HepG2 (cell line): Measurements from ENCODE around the gene ULBP2. TPM values are rescaled to one million over a fixed set of nuclear protein-coding genes. Genes with fewer than 3 reads are reported as not detected.

Experiments used
- ATAC-seq: fragments of 200-7000 bp; cut with Tn5 transposase; 3 replicates; pipeline ENCODE4 v1.9.1; 2020; ENCODE audit warnings: mild to moderate bottlenecking, moderate library complexity
- BruUV-seq: library from RNA; stranded (reverse); fragments of 400-500 nt; replicated peaks from 2 replicates; lab custom pipeline; 2021; lab: Mats Ljungman, UMichigan
- CTCF ChIA-PET: fragments of 300-600 bp; formaldehyde crosslinking; extraction: SDS; loops from one replicate; lab custom pipeline; 2021; ENCODE audit warnings: low total read pairs, inconsistent platforms, low intra/inter-chr PET ratio; lab: Yijun Ruan, JAX
- POLR2A ChIA-PET: fragments of 350-600 bp; sonication (Branson Sonifier 250); formaldehyde crosslinking; loops from one replicate; lab custom pipeline; 2020; ENCODE audit warnings: antibody characterized with exemption, inconsistent platforms; lab: Yijun Ruan, JAX
- DNase-seq: peaks from one replicate; pipeline ENCODE4 v3.0.0-alpha.2; 2015; ENCODE audit warnings: low spot score
- FAIRE-seq: peaks from 3 replicates; lab custom pipeline; 2011; peaks lifted over from hg19 to GRCh38; lab: Jason Lieb, UNC
- H2AFZ ChIP-seq: one replicate; pipeline ENCODE4 v1.6.1; 2011; ENCODE audit warnings: low read length, inconsistent platforms
- H3K27ac ChIP-seq: fragments of 300-600 bp; 3 replicates; pipeline ENCODE4 v1.8.0; 2011; ENCODE audit warnings: mixed run types, mild to moderate bottlenecking, mixed read lengths, low read length, inconsistent platforms; ENCODE audit not compliant: insufficient read depth; ENCODE audit errors: extremely low read length
- H3K27me3 ChIP-seq, 2 experiments: fragments of 200-600 bp in 1 of 2; 2 replicates in 1 of 2; 3 replicates in 1 of 2; pipeline versions ENCODE4 v1.6.0 to v1.8.0; 2011; ENCODE audit warnings: low read length in 2 of 2, mild to moderate bottlenecking in 2 of 2, moderate library complexity in 2 of 2, inconsistent platforms in 1 of 2; ENCODE audit not compliant: insufficient read depth in 2 of 2, control insufficient read depth in 1 of 2
- H3K36me3 ChIP-seq, 2 experiments: fragments of 200-600 bp in 1 of 2; replicated peaks in 1 of 2; 2 replicates in 1 of 2; 3 replicates in 1 of 2; pipeline versions ENCODE4 v1.5.1 to v1.8.0; 2011; ENCODE audit warnings: low read length in 2 of 2, inconsistent platforms in 1 of 2; ENCODE audit not compliant: insufficient read depth in 2 of 2, control insufficient read depth in 1 of 2
- H3K4me1 ChIP-seq: 2 replicates; pipeline ENCODE4 v1.5.1; 2012; ENCODE audit warnings: low read length, inconsistent platforms; ENCODE audit not compliant: insufficient read depth
- H3K4me2 ChIP-seq: 2 replicates; pipeline ENCODE4 v1.6.0; 2011; ENCODE audit warnings: low read depth, low read length, inconsistent platforms
- H3K4me3 ChIP-seq, 3 experiments: fragments of 200-600 bp in 1 of 3; sonication (generic), shearing (Covaris generic) in 1 of 3; replicated peaks in 1 of 3; 2 replicates each; pipeline ENCODE4 v1.5.1; 2011 to 2016; ENCODE audit warnings: low read length in 3 of 3, inconsistent platforms in 2 of 3, low read depth in 2 of 3, mild to moderate bottlenecking in 2 of 3, control low read depth in 1 of 3, mixed read lengths in 1 of 3; ENCODE audit not compliant: insufficient read depth in 1 of 3
- H3K79me2 ChIP-seq: one replicate; pipeline ENCODE4 v1.6.1; 2011; ENCODE audit warnings: low read length, inconsistent platforms; ENCODE audit not compliant: insufficient read depth
- H3K9ac ChIP-seq: 2 replicates; pipeline ENCODE4 v1.6.0; 2011; ENCODE audit warnings: mild to moderate bottlenecking, low read depth, low read length, inconsistent platforms; ENCODE audit not compliant: insufficient read depth
- H3K9me3 ChIP-seq: 2 replicates; pipeline ENCODE4 v1.5.1; 2012; ENCODE audit warnings: mild to moderate bottlenecking, low read length
- H4K20me1 ChIP-seq: 2 replicates; pipeline ENCODE4 v1.6.0; 2011; ENCODE audit warnings: inconsistent platforms, mild to moderate bottlenecking, low read length, moderate library complexity; ENCODE audit not compliant: insufficient read depth
- TCF12 ChIP-seq, 2 experiments: fragments of 450-650 bp in 1 of 2; sonication (generic) in 1 of 2; formaldehyde crosslinking in 1 of 2; IDR thresholded peaks; 2 replicates each; pipeline versions ENCODE4 v1.6.1 to v1.8.0; 2017 to 2022; ENCODE audit warnings: antibody characterized with exemption in 1 of 2, mild to moderate bottlenecking in 1 of 2, missing genetic modification reagents in 1 of 2, moderate library complexity in 1 of 2
- ZNF770 ChIP-seq: sonication (generic); formaldehyde crosslinking; IDR thresholded peaks from 2 replicates; pipeline ENCODE4 v1.5.0; 2020; ENCODE audit warnings: mild to moderate bottlenecking, missing genetic modification reagents
- WGBS: methylation state at CpG from one replicate; pipeline ENCODE4 v1.1.6; 2017; ENCODE audit warnings: low lambda C conversion rate; 5-methylcytosine and 5-hydroxymethylcytosine counted together
- in situ Hi-C: cut with HindIII; loops from 2 replicates; pipeline ENCODE4 v1.10.0; 2017; ENCODE audit warnings: low pct_unique_long_range_greater_than_20kb; ENCODE audit not compliant: extremely low pct_ligation_motif_present
- intact Hi-C: fragments of 100-400 bp; cut with micrococcal nuclease; formaldehyde crosslinking; loops from one replicate; pipeline ENCODE4 v1.10.0; 2022; ENCODE audit not compliant: unreplicated experiment
- polyA plus RNA-seq, 8 experiments: library from polyadenylated mRNA; depleted of rRNA in 3 of 8; stranded (reverse) in 7 of 8; unstranded in 1 of 8; fragments of >200 nt; fragmentation: Illumina TruSeq in 4 of 8; extraction: Trizol in 4 of 8; gene quantifications; 2 replicates each; pipeline versions ENCODE4 v1.2.1 to v1.2.3, GENCODE V29; 2011 to 2016; ENCODE audit warnings: low read depth in 4 of 8, missing spikeins in 1 of 8, mixed read lengths in 1 of 8; ENCODE audit not compliant: insufficient read depth in 1 of 8
- total RNA-seq, 5 experiments: library from RNA; depleted of rRNA; stranded (reverse); fragments of >200 nt; fragmentation: Illumina TruSeq; extraction: Trizol; gene quantifications; 2 replicates each; pipeline ENCODE4 v1.2.3, GENCODE V29; 2016; ENCODE audit warnings: low read depth in 1 of 5

ULBP2 gene
- total and polyA plus RNA-seq, 2 of the 13 experiments (the other 11 are each of a cell fraction or from before 2014, with no cell fraction given), result not detected

GRCh38 chr6:149897015-149897697 lies 44.7 kb upstream of the ULBP2 start:
- 0 out of 2 replicates have a peak, but pooled peaks have one; percentile 13 for TF ChIP-seq ZNF770
- no peak for TF ChIP-seq TCF12 (IDR thresholded peaks at IDR 0.05)
- no peak for TF ChIP-seq TCF12 (CRISPR knock-in tag; IDR thresholded peaks at IDR 0.05)
- intact Hi-C loops, result no loop called here
- Histone ChIP-seq H3K27ac (no peak overlapping the region), H3K9me3 (no peaks in the 10 kb centered on the region), H3K4me1 (peaks cover 36% of the 10 kb centered on the region), H3K27me3 (peaks cover 7 to 64% of the 10 kb centered on the region in 2 experiments), H4K20me1 (no peaks in the 10 kb centered on the region), H3K4me3 (peak overlapping the region in 2 of 3 experiments; percentile 9 to 21; a peak in 2 of 6 replicates), H3K9ac (no peak overlapping the region), H3K79me2 (no peaks in the 10 kb centered on the region), H3K4me2 (peak overlapping the region; percentile 55), H3K36me3 (no peaks in the 10 kb centered on the region), H2AFZ (no peak overlapping the region)
- ChIA-PET CTCF (no interaction called here), POLR2A (interaction anchor here (2.2 kb wide), 1 partner anchor 9 kb away, joined by 6 read pairs; no protein-coding TSS in a partner anchor)
- FAIRE-seq (no peak), ATAC-seq (peak; percentile 58), DNase-seq (no peak)
- BruUV-seq, result no TSS peak
- 9% methylated on average over 13 of the region's 13 CpGs for WGBS
- in situ Hi-C loops, result no loop called here
